ENCODE results near the gene POLR2A.

The POLR2A gene

DNA sequence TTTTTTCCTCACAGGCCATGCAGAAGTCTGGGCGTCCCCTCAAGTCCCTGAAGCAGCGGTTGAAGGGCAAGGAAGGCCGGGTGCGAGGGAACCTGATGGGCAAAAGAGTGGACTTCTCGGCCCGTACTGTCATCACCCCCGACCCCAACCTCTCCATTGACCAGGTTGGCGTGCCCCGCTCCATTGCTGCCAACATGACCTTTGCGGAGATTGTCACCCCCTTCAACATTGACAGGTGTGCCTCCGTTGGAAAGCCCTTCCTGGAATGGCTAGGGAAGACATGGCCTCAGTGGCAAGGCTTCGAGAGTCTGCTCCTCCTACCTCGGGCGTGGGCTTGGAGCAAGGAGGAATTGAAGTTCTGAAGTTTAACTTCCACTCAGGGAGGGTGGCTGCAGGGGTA is 13.5 kb downstream of the POLR2A start:
- Histone ChIP-seq H3K9me3 (ENCODE audit: severe bottlenecking) (no peaks in the 10 kb centered on the region), H3K36me3 (ENCODE audit: low read depth) (peaks cover 75% of the 10 kb centered on the region)
- no peak for ATAC-seq (ENCODE audit: low read depth)

DNA sequence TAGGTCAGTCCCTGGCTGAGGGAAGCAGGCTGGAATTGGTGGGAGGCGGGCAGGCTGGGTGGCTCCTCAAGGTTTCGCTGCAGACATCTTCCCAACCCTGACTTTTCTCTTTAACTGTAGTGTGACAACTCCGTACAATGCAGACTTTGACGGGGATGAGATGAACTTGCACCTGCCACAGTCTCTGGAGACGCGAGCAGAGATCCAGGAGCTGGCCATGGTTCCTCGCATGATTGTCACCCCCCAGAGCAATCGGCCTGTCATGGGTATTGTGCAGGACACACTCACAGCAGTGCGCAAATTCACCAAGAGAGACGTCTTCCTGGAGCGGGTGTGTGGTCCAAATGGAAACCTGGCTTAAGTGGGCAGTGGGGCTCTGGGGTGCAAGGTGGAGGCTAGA is 15.0 kb downstream of the POLR2A start:
- Histone ChIP-seq H3K9me3 (ENCODE audit: severe bottlenecking) (no peaks in the 10 kb centered on the region), H3K4me3 (ENCODE audit: severe bottlenecking) (no peak overlapping the region), H3K27ac (ENCODE audit: poor library complexity, severe bottlenecking) (no peak overlapping the region), H3K27me3 (ENCODE audit: insufficient read depth, poor library complexity, severe bottlenecking) (no peaks in the 10 kb centered on the region), H3K36me3 (ENCODE audit: low read depth) (peaks cover 90% of the 10 kb centered on the region), H3K4me1 (ENCODE audit: insufficient read depth, poor library complexity, severe bottlenecking) (no peaks in the 10 kb centered on the region)
- ATAC-seq (ENCODE audit: low read depth) (no peak), DNase-seq (ENCODE audit: low spot score) (no peak)
- TF ChIP-seq, protein P1, sequence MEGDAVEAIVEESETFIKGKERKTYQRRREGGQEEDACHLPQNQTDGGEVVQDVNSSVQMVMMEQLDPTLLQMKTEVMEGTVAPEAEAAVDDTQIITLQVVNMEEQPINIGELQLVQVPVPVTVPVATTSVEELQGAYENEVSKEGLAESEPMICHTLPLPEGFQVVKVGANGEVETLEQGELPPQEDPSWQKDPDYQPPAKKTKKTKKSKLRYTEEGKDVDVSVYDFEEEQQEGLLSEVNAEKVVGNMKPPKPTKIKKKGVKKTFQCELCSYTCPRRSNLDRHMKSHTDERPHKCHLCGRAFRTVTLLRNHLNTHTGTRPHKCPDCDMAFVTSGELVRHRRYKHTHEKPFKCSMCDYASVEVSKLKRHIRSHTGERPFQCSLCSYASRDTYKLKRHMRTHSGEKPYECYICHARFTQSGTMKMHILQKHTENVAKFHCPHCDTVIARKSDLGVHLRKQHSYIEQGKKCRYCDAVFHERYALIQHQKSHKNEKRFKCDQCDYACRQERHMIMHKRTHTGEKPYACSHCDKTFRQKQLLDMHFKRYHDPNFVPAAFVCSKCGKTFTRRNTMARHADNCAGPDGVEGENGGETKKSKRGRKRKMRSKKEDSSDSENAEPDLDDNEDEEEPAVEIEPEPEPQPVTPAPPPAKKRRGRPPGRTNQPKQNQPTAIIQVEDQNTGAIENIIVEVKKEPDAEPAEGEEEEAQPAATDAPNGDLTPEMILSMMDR (IDR thresholded peaks at IDR 0.05; ENCODE audit: poor library complexity, severe bottlenecking) = no peak

More for the DNA sequence above, 13.5 kb downstream of the POLR2A start:
- H3K4me3 ChIP-seq (ENCODE audit: severe bottlenecking) = no peak overlapping the region
- no peak overlapping the region for H3K27ac ChIP-seq (ENCODE audit: poor library complexity, severe bottlenecking)
- H3K27me3 ChIP-seq (ENCODE audit: insufficient read depth, poor library complexity, severe bottlenecking) = no peaks in the 10 kb centered on the region
- TF ChIP-seq, protein P1 (IDR thresholded peaks at IDR 0.05; ENCODE audit: poor library complexity, severe bottlenecking) = no peak
- no peak for DNase-seq (ENCODE audit: low spot score)
- no peaks in the 10 kb centered on the region for H3K4me1 ChIP-seq (ENCODE audit: insufficient read depth, poor library complexity, severe bottlenecking)

DNA sequence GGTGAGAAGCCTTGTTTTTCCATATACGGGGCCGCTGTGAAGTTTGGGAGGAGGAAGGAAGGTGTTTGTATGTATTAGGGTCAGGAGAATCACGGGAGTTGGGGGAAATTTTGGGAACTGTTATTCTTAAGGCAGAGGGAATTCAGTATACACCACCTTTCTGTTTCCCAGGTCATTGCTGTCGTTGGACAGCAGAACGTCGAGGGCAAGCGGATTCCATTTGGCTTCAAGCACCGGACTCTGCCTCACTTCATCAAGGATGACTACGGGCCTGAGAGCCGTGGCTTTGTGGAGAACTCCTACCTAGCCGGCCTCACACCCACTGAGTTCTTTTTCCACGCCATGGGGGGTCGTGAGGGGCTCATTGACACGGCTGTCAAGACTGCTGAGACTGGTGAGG is 17.6 kb downstream of the POLR2A start:
- TF ChIP-seq, protein P1 (IDR thresholded peaks at IDR 0.05; ENCODE audit: poor library complexity, severe bottlenecking) = no peak
- Histone ChIP-seq H3K4me1 (ENCODE audit: insufficient read depth, poor library complexity, severe bottlenecking) (no peaks in the 10 kb centered on the region), H3K27me3 (ENCODE audit: insufficient read depth, poor library complexity, severe bottlenecking) (no peaks in the 10 kb centered on the region), H3K36me3 (ENCODE audit: low read depth) (peaks cover 98% of the 10 kb centered on the region), H3K9me3 (ENCODE audit: severe bottlenecking) (no peaks in the 10 kb centered on the region), H3K4me3 (ENCODE audit: severe bottlenecking) (no peak overlapping the region), H3K27ac (ENCODE audit: poor library complexity, severe bottlenecking) (no peak overlapping the region)
- DNase-seq (ENCODE audit: low spot score) (no peak), ATAC-seq (ENCODE audit: low read depth) (no peak)

DNA sequence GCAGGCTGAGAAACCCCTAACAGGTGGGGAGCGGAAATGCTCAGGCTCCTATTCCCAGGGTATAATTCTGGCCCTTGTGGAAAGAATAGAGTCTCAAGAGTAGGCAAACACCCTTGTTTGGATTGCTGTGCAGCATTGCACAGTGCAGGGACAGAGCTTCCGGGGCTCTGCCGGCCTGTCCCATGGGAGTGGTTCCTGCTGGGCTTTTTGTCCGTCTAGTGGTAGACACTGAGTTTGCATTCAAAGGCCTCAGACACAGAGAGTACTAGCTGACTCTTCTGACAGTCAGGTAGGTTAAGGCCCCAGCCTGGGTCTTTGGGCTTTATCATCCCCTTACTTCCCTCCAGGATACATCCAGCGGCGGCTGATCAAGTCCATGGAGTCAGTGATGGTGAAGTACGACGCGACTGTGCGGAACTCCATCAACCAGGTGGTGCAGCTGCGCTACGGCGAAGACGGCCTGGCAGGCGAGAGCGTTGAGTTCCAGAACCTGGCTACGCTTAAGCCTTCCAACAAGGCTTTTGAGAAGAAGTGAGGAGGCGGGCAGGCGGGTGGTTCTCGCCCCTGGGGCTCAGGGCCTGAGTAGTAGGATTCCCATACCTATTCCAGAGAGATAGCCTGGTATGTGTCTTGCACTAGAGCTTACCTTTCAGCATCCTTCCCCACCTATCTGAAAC is 18.1 kb downstream of the POLR2A start:
- H3K4me3 ChIP-seq (ENCODE audit: severe bottlenecking) = no peak overlapping the region
- H3K9me3 ChIP-seq (ENCODE audit: severe bottlenecking) = no peaks in the 10 kb centered on the region
- ATAC-seq (ENCODE audit: low read depth) = peak; percentile 40; the same call in 2 of the 3 replicates
- H3K36me3 ChIP-seq (ENCODE audit: low read depth) = peaks cover 94% of the 10 kb centered on the region
- H3K4me1 ChIP-seq (ENCODE audit: insufficient read depth, poor library complexity, severe bottlenecking) = no peaks in the 10 kb centered on the region
- TF ChIP-seq, protein P1 (IDR thresholded peaks at IDR 0.05; ENCODE audit: poor library complexity, severe bottlenecking) = no peak
- no peak overlapping the region for H3K27ac ChIP-seq (ENCODE audit: poor library complexity, severe bottlenecking)
- DNase-seq (ENCODE audit: low spot score) = no peak
- H3K27me3 ChIP-seq (ENCODE audit: insufficient read depth, poor library complexity, severe bottlenecking) = no peaks in the 10 kb centered on the region

DNA sequence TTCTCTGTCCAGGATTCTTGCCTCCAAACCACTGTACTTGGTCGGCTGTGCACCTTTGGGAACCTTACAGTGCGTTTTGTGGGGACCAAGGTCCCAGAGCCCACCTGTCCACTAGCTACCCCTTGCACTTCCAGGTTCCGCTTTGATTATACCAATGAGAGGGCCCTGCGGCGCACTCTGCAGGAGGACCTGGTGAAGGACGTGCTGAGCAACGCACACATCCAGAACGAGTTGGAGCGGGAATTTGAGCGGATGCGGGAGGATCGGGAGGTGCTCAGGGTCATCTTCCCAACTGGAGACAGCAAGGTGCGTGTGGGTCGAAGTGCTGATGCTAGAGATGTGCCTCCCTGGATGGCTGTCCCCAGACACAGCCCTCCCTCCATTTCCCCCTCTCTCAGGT is 18.8 kb downstream of the POLR2A start:
- TF ChIP-seq, protein P1 (IDR thresholded peaks at IDR 0.05; ENCODE audit: poor library complexity, severe bottlenecking) = no peak
- ATAC-seq (ENCODE audit: low read depth) = no peak
- no peak overlapping the region for H3K27ac ChIP-seq (ENCODE audit: poor library complexity, severe bottlenecking)
- DNase-seq (ENCODE audit: low spot score) = no peak
- no peaks in the 10 kb centered on the region for H3K9me3 ChIP-seq (ENCODE audit: severe bottlenecking)
- H3K27me3 ChIP-seq (ENCODE audit: insufficient read depth, poor library complexity, severe bottlenecking) = no peaks in the 10 kb centered on the region
- H3K4me3 ChIP-seq (ENCODE audit: severe bottlenecking) = no peak overlapping the region
- peaks cover 94% of the 10 kb centered on the region for H3K36me3 ChIP-seq (ENCODE audit: low read depth)
- no peaks in the 10 kb centered on the region for H3K4me1 ChIP-seq (ENCODE audit: insufficient read depth, poor library complexity, severe bottlenecking)
